Mucosa of gallbladder (tissue), 1 donor: ENCODE data around the gene ST6GALNAC5. TPM values are rescaled to one million over a fixed set of nuclear protein-coding genes. Genes with fewer than 3 reads are reported as not detected.

ENCODE experiments used
- DNase-seq: peaks from one replicate; pipeline ENCODE4 v3.0.0-alpha.2; 2020; ENCODE audit warnings: low spot score
- total RNA-seq: library from RNA; stranded (reverse); gene quantifications from one replicate; pipeline ENCODE4 v1.2.1, GENCODE V29; 2021
- donor health status: DM: no; HTN: no; CAD: no.

Gene ST6GALNAC5
- total RNA-seq, 1 donor from 2014 or later: 65.9 TPM

- no peak for DNase-seq
Measured at GRCh38 chr1:77014073-77014788, 147.0 kb downstream of the ST6GALNAC5 start.

GRCh38 chr1:77015748-77016341, 148.6 kb downstream of the ST6GALNAC5 start:
- no peak for DNase-seq

GRCh38 chr1:77016386-77016985, 149.2 kb downstream of the ST6GALNAC5 start:
- no peak for DNase-seq

GRCh38 chr1:77018311-77018710, 151.0 kb downstream of the ST6GALNAC5 start:
- no peak for DNase-seq

- no peak for DNase-seq
Measured at GRCh38 chr1:77018761-77019160, 151.5 kb downstream of the ST6GALNAC5 start.

- no peak for DNase-seq
Measured at GRCh38 chr1:77021732-77022131, 154.5 kb downstream of the ST6GALNAC5 start.

- no peak for DNase-seq
Measured at GRCh38 chr1:77024500-77024899, 157.2 kb downstream of the ST6GALNAC5 start.

- no peak for DNase-seq
Measured at GRCh38 chr1:77025599-77025998, 158.3 kb downstream of the ST6GALNAC5 start.

- no peak for DNase-seq
Measured at GRCh38 chr1:77026135-77026534, 158.9 kb downstream of the ST6GALNAC5 start.

- no peak for DNase-seq
Measured at GRCh38 chr1:77026640-77027039, 159.4 kb downstream of the ST6GALNAC5 start.

- no peak for DNase-seq
Measured at GRCh38 chr1:77027847-77028246, 160.6 kb downstream of the ST6GALNAC5 start.

GRCh38 chr1:77030401-77031105, 163.3 kb downstream of the ST6GALNAC5 start:
- no peak for DNase-seq

- no peak for DNase-seq
Measured at GRCh38 chr1:77031106-77031662, 163.9 kb downstream of the ST6GALNAC5 start.

GRCh38 chr1:77036560-77036959, 169.3 kb downstream of the ST6GALNAC5 start:
- DNase-seq: no peak

GRCh38 chr1:77037038-77037437, 169.8 kb downstream of the ST6GALNAC5 start:
- DNase-seq: no peak

GRCh38 chr1:77038000-77038399, 170.7 kb downstream of the ST6GALNAC5 start:
- DNase-seq: no peak

- DNase-seq: no peak
Measured at GRCh38 chr1:77039111-77039510, 171.8 kb downstream of the ST6GALNAC5 start.

GRCh38 chr1:77039739-77040138, 172.5 kb downstream of the ST6GALNAC5 start:
- peak; percentile 45 for DNase-seq

- DNase-seq: no peak
Measured at GRCh38 chr1:77040826-77041225, 173.5 kb downstream of the ST6GALNAC5 start.

- no peak for DNase-seq
Measured at GRCh38 chr1:77044133-77044849, 177.0 kb downstream of the ST6GALNAC5 start.

- DNase-seq: no peak
Measured at GRCh38 chr1:77047575-77047974, 180.3 kb downstream of the ST6GALNAC5 start.
